GM19035 (cell line): ENCODE measurements around the gene MEG3.

Source experiments
- ATAC-seq: cut with Tn5 transposase; IDR thresholded peaks from one replicate; pipeline ENCODE4 v1.9.1; 2021; ENCODE audit not compliant: unreplicated experiment

Gene MEG3

GRCh38 chr14:100844421-100844820 is 18.5 kb downstream of the MEG3 start:
- ATAC-seq = no peak

- ATAC-seq = no peak
Observed at GRCh38 chr14:100844846-100845245, 18.9 kb downstream of the MEG3 start.

GRCh38 chr14:100845341-100845740 is 19.4 kb downstream of the MEG3 start:
- no peak for ATAC-seq

- no peak for ATAC-seq
Observed at GRCh38 chr14:100846309-100846859, 20.5 kb downstream of the MEG3 start.

- ATAC-seq = no peak
Observed at GRCh38 chr14:100849115-100849781, 23.3 kb downstream of the MEG3 start.

GRCh38 chr14:100850841-100851585 is 25.1 kb downstream of the MEG3 start:
- no peak for ATAC-seq

- ATAC-seq = no peak
Observed at GRCh38 chr14:100851586-100851916, 25.6 kb downstream of the MEG3 start.

GRCh38 chr14:100851946-100852620 is 26.2 kb downstream of the MEG3 start:
- no peak for ATAC-seq

GRCh38 chr14:100854435-100854834 is 28.5 kb downstream of the MEG3 start:
- no peak for ATAC-seq

- ATAC-seq = no peak
Observed at GRCh38 chr14:100855256-100855930, 29.5 kb downstream of the MEG3 start.

GRCh38 chr14:100856056-100856950 is 30.4 kb downstream of the MEG3 start:
- ATAC-seq = no peak

- ATAC-seq = no peak
Observed at GRCh38 chr14:100857233-100857922, 31.5 kb downstream of the MEG3 start.

GRCh38 chr14:100857923-100858837 is 32.3 kb downstream of the MEG3 start:
- ATAC-seq = no peak

GRCh38 chr14:100858838-100859220 is 32.9 kb downstream of the MEG3 start:
- ATAC-seq = no peak

GRCh38 chr14:100859781-100860180 is 33.9 kb downstream of the MEG3 start:
- no peak for ATAC-seq

- ATAC-seq = no peak
Observed at GRCh38 chr14:100860556-100861187, 34.8 kb downstream of the MEG3 start.

GRCh38 chr14:100861188-100861936 is 35.4 kb downstream of the MEG3 start:
- no peak for ATAC-seq

GRCh38 chr14:100861937-100862247 is 36.0 kb downstream of the MEG3 start:
- ATAC-seq = no peak
